ENCODE data around the gene SIPA1L3. TPM values are rescaled to one million over a fixed set of nuclear protein-coding genes. Genes with fewer than 3 reads are reported as not detected.

SIPA1L3 gene
- total RNA-seq, 1 donor from 2014 or later: 16.5 TPM

GRCh38 chr19:38208571-38208970 is 301.6 kb downstream of the SIPA1L3 start:
- intact Hi-C loops (cut with micrococcal nuclease): no loop called here

GRCh38 chr19:38209152-38209551 is 302.1 kb downstream of the SIPA1L3 start:
- intact Hi-C loops (cut with micrococcal nuclease): no loop called here

DNA sequence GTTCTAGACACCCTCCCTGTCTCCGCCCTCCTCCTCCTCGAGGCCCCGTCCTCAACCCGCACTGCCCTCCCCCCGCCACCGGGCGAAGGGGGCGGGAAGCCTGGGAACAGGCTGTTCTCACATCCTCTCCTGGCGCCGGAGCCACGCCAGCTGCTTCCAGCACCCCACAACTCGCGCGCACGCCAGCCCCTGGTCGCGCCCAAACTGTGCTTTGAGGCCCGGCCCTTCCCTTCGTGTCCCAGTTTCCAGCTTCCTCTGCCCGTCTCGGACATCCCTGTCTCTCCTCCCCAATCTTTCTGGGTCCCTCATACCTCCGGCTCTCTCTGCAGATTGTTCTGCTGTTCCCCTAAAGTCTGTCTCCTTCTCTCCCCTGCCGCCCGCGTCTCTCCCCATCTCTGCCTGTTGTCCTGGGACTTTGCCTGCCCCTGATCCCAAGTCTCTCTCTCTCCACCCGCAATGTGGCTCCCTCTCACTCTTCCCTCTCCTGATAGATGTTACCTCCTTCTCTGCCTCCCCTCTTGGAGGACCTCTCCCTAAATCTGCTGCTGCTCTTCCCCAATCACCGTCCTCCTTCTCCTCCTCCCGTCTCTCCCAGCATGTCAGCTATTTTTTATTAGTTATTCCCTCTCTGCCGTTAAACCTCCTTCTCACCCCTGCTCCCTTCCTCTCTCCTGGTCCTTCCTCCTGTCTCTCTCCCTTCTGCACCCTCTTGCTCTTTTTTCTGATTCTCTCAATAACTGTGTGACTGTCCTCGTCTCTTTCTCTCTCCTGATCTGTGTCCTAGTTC is 302.9 kb downstream of the SIPA1L3 start:
- intact Hi-C loops (cut with micrococcal nuclease): no loop called here

GRCh38 chr19:38210458-38210987 is 303.5 kb downstream of the SIPA1L3 start:
- intact Hi-C loops (cut with micrococcal nuclease): no loop called here

DNA sequence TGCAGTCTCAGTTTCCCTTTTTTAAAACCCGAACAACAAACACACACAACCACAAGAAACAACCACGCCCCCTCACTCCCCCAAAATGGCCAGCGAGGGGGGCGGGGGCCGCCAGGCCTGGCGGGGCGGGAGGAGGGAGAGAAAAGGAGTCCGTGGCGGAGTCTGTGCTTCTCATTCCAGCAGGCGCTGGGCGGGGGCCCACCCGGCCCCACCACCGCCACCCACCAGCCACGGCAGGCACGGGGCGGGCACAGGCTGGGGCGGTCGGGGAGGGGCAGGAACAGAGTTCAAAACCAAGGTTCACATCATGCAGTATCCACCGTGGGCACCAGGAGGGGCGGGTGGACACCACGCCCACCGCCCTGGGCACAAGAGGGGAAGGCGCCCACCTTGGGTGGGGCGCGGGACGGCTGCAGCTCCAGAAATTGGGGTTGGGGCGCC is 304.2 kb downstream of the SIPA1L3 start:
- intact Hi-C loops (cut with micrococcal nuclease): no loop called here

GRCh38 chr19:38211766-38212165 is 304.8 kb downstream of the SIPA1L3 start:
- intact Hi-C loops (cut with micrococcal nuclease): no loop called here

- intact Hi-C loops (cut with micrococcal nuclease): no loop called here
Observed at GRCh38 chr19:38213469-38213868, 306.5 kb downstream of the SIPA1L3 start.

GRCh38 chr19:38213911-38214625 is 307.1 kb downstream of the SIPA1L3 start:
- intact Hi-C loops (cut with micrococcal nuclease): no loop called here

DNA sequence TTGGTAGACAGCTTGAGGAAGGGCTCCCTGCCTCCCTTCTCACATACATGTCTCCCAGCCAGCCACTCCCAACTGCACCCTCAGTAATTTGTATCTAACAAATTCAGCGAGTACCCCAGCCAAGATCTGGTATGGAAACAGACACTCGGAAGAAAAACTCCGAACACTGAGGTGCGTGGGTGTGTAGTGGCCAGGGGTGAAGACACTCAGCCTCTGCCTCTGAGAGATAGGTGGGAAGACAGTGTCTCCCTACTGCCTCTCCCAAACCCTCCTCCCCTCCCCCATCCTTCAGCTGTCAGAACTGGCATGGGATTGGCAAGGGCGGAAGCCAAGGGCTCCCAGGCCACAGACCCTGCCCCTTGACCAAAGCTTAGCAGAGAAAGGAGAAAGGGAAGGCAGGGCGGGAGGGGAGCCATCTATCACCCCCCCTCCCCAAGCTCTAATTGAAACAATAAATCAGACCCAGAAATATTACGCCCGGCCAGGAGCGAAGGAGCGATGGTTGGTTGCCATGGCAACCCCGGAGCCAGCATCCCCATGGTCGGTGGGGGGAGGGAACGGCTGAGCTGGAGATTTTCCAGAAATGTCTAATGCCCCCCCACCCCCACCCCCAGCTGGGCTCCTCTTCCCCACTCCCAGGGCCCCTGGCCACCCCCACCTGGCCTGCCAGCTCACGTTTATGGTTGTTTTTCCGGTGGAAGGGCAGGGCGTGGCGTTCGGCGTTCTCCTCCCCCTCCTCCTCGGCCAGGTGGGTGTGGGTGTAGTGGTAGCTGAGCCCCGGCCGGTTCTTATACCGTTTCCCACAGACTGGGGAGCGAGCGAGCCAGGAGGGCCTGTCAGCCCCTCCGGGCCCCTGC is 310.0 kb downstream of the SIPA1L3 start:
- intact Hi-C loops (cut with micrococcal nuclease): no loop called here

- intact Hi-C loops (cut with micrococcal nuclease): no loop called here
Observed at GRCh38 chr19:38218204-38218603, 311.2 kb downstream of the SIPA1L3 start.

DNA sequence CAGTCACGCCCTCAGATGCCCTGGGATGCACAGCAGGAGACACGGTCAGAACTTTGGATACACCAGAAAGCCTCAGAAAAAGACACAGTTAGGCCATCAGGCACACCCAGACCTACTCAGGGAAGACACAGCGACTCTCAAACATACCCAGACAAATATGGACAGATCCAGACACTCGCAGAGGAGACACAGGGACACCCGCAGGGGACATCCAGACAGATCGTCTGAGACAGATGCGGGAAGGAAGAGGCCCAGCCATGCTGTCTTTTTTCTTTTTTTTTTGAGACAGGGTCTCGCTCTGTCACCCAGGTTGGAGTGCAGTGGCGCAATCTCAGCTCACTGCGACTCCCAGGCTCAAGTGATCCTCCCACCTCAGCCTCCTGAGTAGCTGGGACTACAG is 312.2 kb downstream of the SIPA1L3 start:
- intact Hi-C loops (cut with micrococcal nuclease): no loop called here

- intact Hi-C loops (cut with micrococcal nuclease): no loop called here
Observed at GRCh38 chr19:38221421-38221820, 314.4 kb downstream of the SIPA1L3 start.

DNA sequence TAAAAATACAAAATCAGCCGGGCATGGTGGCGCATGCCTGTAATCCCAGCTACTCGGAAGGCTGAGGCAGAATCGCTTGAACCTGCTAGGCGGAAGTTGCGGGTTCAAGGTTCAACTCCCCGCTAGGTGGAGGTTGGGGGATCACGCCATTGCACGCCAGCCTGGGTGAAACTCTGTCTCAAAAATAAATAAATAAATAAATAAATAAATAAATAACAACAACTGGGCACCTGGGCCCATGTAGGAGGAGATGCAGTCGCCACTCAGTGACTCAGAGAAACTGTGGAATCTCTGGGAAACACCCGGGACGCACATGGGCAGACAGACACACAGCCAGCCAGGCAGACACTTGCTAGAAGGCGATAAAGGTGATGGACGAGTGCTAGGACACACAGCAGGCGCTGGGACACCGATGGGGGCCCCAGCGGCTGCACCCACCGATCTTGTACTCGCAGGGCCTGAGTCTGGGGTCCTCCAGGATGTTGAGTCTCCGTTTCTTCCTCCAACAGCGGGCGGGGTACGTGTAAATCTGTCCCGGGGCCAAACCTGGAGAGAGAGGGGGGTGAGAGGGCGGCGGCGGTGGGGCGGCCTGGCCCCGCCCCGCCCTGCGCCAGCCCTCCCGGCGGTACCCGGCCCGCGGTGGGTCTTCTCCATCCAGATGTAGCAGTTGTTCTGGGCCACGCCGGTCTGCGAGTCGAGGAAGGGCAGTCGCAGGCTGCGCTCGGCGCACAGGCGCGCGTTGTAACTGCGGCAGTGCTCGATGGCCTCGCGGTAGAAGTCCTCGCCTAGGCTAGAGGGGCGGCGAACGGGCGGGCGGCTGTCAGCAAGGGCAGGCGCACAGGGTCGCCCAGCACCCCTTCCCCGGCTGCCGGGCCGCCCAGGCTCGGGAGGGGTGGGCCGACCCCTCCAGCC is 315.2 kb downstream of the SIPA1L3 start:
- intact Hi-C loops (cut with micrococcal nuclease): no loop called here

DNA sequence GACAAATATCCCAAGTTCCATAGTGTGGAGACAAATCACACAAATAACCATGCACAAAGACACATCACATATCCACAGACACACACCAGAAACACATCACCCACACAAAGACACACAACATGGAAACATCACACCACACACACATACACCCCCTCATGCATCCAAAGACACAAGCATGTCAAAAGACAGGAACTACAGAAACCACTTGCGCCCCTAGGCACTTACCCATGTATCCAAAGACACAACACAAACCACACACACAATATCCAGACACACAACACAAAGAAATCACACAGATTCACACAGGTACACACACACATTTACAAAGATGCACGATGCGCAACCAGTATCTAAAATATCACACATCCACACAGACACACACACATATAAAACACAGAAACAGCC is 316.1 kb downstream of the SIPA1L3 start:
- intact Hi-C loops (cut with micrococcal nuclease): no loop called here

- intact Hi-C loops (cut with micrococcal nuclease): loop anchor here (2.0 kb wide), 1 partner anchor 175 kb away; no protein-coding TSS in a partner anchor
Observed at GRCh38 chr19:38223617-38224013, 316.6 kb downstream of the SIPA1L3 start.

DNA sequence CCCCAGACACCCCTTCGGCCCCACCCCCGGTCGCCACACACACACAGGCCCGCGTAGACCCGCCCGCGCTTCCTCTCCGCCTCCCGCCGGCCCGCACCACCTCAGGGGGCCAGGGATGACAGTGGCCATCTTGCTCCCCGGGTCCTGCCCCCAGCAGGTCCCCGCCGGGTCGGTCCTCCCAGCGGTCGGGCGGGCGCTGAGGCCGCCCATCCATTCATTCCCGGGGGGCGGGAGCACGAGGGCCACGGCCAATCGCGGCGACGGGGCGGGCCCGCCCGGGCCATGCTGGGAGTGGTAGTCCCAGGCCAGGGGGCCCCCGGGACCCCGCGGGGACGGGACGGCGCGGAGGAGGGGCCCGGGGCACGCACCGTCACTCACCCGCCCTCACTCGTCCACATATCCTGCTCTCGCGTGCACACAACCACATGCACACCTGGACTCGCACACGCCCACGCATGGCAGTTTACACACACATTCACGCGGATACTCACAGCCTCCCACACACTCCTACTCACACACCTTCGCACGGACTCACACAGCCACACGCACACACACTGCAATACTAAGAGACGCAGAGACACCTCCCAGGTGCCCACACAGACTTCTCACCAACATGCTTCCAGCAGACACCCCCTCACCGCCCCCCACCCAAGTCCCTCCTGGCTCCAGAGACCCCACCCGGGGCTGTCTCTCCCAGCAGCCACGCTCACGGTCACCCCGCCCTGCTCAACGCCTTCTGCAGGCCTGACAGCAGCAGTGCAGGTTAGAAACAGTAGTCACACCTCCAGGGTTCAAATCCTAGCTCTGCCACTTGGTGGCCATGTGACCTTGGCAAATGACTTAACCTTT is 317.2 kb downstream of the SIPA1L3 start, which contains the start of gene DPF1:
Gene DPF1, minus strand, starts transcription at position 209 of the 849 bp plus-strand sequence. Its CDS starts 80 bp downstream, at position 129.
- intact Hi-C loops (cut with micrococcal nuclease): loop anchor here (2.0 kb wide), 1 partner anchor 175 kb away; no protein-coding TSS in a partner anchor

GRCh38 chr19:38224863-38225218 is 317.8 kb downstream of the SIPA1L3 start:
- intact Hi-C loops (cut with micrococcal nuclease): loop anchor here (2.0 kb wide), 1 partner anchor 176 kb away; no protein-coding TSS in a partner anchor

GRCh38 chr19:38227287-38228004 is 320.4 kb downstream of the SIPA1L3 start:
- intact Hi-C loops (cut with micrococcal nuclease): no loop called here

GRCh38 chr19:38228005-38228377 is 321.0 kb downstream of the SIPA1L3 start:
- intact Hi-C loops (cut with micrococcal nuclease): no loop called here

Data from T-helper 1 cell treated with Interleukin-12 subunit alpha and Interleukin-12 subunit beta and Interleukin-4 antibody, amounts not matched to agents 30 ng/mL and 1 ng/mL, for 36 hours (primary cell).